ENCODE results near the gene FAM222A.
A peak's percentile ranks its signal among the peaks of the same experiment; 100 is the strongest.

FAM222A gene

DNA sequence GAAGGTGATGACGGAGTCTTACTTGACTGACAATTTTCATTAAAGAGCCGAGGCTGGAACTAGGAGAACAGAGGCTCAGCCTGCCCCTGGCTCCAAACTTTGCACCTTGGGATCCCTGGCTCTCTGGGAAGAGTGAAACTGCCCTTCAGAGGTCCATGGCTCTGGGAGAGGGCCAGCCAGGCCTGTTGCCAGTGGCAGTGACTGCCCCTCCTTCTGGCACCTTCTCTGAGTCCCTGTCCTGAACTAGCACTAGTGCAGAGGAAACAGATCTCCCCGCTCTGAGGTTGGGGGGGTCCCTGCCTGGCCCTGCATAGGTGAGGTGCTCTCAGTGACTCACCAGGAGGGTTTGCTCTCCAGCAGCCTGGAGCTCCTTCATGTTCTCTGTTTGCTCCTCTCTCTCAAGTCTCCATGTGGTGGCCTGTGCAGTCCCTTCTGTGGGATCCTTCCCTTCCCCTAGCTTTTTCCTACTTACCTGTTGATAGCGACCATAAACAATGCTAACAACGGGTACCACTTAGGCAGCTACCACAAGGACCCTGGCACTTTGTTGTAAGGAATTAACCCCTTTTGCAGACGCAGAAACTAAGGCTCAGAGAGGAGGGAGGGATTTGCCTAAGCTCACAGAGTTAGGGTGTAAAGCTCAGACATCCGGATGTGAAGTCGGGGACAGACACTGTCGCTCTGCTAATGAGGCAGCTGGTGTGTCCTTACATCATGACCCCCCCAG, 22.4 kb downstream of the FAM222A start:
- no peak overlapping the region for H3K4me3 ChIP-seq (ENCODE audit: low read depth, low read length)
- DNase-seq (ENCODE audit: low read depth) = no peak
- no peak for TF ChIP-seq CTCF (conservative IDR thresholded peaks at IDR 0.05; ENCODE audit: low read depth, low read length)

DNA sequence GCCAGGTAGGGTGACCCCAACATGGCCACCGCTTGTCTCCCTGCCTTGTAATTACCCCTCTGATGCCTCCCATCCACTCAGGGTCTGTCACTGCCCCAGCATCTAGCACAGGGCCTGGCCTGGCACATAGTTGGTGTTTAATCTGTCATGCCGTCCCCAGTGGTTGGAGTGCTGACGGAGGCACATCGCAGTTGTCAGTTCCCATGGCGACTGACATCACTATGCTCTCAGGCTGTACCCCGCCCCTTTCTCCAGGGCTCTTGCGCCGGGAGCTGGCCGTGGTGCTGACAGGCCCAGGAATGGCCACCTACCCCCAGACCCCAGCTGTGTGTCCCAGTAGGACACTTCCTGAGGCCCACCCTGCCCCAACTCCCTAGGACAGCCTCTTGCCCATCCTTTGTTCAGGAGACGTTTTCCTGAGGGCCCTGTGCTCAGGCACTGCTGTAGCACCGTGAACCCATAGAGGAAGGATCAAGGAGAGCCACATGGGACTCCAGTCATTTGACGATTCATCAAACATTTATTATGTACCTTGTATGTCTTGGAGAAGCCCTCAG, 23.0 kb downstream of the FAM222A start:
- peak; percentile 69 for DNase-seq (ENCODE audit: low read depth)
- no peak for TF ChIP-seq CTCF (conservative IDR thresholded peaks at IDR 0.05; ENCODE audit: low read depth, low read length)
- H3K4me3 ChIP-seq (ENCODE audit: low read depth, low read length) = no peak overlapping the region

DNA sequence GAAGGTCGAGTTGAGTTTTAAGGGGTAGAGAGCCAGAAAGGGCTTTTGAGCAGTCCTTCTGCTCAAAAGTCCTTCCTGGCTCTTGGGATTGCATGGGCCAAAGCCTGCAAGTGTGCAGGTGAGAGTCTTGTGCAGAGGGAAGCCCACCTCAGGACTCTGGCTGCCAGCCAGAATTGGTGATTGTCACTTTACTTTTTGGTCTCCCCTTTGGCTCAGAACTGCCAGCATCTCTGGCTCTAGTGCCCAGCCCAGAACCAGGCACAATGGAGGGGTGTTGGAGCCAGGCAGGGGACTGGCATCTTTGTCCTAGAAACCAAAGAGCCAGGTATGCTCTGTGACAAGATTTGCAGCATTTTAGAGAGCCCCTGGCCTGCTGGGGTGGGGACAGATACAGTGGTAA, 23.5 kb downstream of the FAM222A start:
- TF ChIP-seq CTCF (conservative IDR thresholded peaks at IDR 0.05; ENCODE audit: low read depth, low read length) = no peak
- no peak overlapping the region for H3K4me3 ChIP-seq (ENCODE audit: low read depth, low read length)
- DNase-seq (ENCODE audit: low read depth) = no peak

DNA sequence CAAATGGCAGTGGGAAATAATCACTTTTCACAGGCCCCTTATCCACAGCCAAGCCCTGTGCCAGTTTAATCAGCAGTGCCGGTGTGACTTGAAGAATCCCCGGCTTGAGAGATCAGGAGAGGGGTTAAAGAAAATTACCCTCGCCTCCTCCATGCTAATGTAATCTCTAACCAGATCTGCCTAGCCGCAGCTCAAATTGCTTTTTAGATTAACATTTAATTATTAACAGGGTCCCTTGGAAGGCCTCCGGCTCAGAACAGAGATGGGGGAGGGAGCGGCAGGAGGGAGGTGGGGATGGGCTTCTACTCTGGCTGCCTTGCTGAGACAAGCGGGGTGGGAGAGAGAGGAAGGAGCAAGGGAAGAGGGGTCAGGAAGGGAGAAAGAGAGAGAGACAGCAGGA, 24.0 kb downstream of the FAM222A start:
- no peak for TF ChIP-seq CTCF (conservative IDR thresholded peaks at IDR 0.05; ENCODE audit: low read depth, low read length)
- no peak for DNase-seq (ENCODE audit: low read depth)
- H3K4me3 ChIP-seq (ENCODE audit: low read depth, low read length) = no peak overlapping the region

- no peak for TF ChIP-seq CTCF (conservative IDR thresholded peaks at IDR 0.05; ENCODE audit: low read depth, low read length)
- H3K4me3 ChIP-seq (ENCODE audit: low read depth, low read length) = no peak overlapping the region
- DNase-seq (ENCODE audit: low read depth) = no peak
Measured at GRCh38 chr12:109738209-109738608, 24.6 kb downstream of the FAM222A start.

GRCh38 chr12:109738878-109739665, 25.4 kb downstream of the FAM222A start:
- DNase-seq (ENCODE audit: low read depth) = no peak
- H3K4me3 ChIP-seq (ENCODE audit: low read depth, low read length) = no peak overlapping the region
- no peak for TF ChIP-seq CTCF (conservative IDR thresholded peaks at IDR 0.05; ENCODE audit: low read depth, low read length)
